Right renal pelvis (tissue), 4 donors: ENCODE measurements around the gene DEPDC7. TPM values are rescaled to one million over a fixed set of nuclear protein-coding genes. Genes with fewer than 3 reads are reported as not detected.
"Not testable (repeated sequence)": the region's sequence is repeated elsewhere in the genome, so short reads cannot be mapped to it uniquely, and the experiment has no call there.

Source experiments
- DNase-seq, 4 donors: peaks; one replicate each; pipeline ENCODE4 v3.0.0-alpha.2; 2013; ENCODE audit warnings: low read depth in 4 of 4, low spot score in 3 of 4, missing footprints in 1 of 4
- polyA plus RNA-seq, 4 donors: library from polyadenylated mRNA; unstranded; fragments of 120-200 nt; gene quantifications; one replicate each; pipeline ENCODE4 v1.2.1, GENCODE V29; 2013; ENCODE audit not compliant: insufficient read length in 4 of 4

Gene DEPDC7
- polyA plus RNA-seq: 1 to 10 TPM; 5.4 to 8.4 (median 6.5) TPM

GRCh38 chr11:33015621-33016551 lies at the start of gene DEPDC7:
Gene DEPDC7, plus strand, starts transcription at chr11:33015878. Its CDS starts 78 bp downstream, at chr11:33015956.
- DNase-seq: peak; percentile 73 to 83 (median 78)

GRCh38 chr11:32968541-32968940 lies 47.1 kb upstream of the DEPDC7 start:
- no peak for DNase-seq

DNA sequence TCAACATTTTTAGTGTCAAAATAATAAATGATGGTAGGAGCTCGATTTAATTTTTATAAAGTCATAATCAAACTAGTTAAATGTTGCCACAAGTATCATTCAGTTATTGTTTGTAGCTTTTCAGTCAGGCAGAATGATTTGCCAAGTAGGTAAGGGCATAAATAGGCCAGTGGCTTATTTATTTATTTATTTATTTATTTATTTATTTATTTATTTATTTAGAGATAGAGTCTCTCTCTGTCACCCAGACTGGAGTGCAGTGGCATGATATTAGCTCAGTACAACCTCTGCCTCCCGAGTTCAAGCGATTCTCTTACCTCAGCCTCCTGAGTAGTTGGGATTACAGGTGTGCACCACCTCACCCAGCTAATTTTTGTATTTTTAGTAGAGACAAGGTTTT lies 43.4 kb upstream of the DEPDC7 start:
- not testable (repeated sequence) for DNase-seq

DNA sequence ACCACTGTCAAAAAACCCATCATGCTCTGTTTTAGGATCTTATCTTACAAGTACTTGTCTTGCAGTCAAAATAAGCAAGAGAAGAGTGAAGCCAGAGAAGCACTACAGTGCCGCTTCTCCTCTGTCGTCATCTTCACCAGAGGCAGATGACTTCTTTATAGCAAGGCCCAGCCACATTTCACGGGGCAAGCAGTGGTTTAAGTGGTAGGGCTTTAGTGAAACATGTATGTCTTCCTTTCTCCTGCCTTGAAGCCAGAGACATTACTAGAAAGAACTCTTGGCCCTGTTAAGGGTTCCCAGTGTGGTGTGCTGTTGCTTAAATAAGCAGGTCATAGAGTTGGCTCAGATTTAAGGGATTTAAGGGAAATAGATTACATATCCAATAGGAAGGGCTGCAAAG lies 42.9 kb upstream of the DEPDC7 start:
- no peak for DNase-seq

GRCh38 chr11:32982626-32983025 lies 33.1 kb upstream of the DEPDC7 start:
- no peak for DNase-seq

GRCh38 chr11:32983506-32983905 lies 32.2 kb upstream of the DEPDC7 start:
- no peak for DNase-seq

- DNase-seq: no peak
Observed at GRCh38 chr11:32985600-32985999, 30.1 kb upstream of the DEPDC7 start.

GRCh38 chr11:32987851-32988250 lies 27.8 kb upstream of the DEPDC7 start:
- DNase-seq: no peak

GRCh38 chr11:32990481-32990880 lies 25.2 kb upstream of the DEPDC7 start:
- no peak for DNase-seq

DNA sequence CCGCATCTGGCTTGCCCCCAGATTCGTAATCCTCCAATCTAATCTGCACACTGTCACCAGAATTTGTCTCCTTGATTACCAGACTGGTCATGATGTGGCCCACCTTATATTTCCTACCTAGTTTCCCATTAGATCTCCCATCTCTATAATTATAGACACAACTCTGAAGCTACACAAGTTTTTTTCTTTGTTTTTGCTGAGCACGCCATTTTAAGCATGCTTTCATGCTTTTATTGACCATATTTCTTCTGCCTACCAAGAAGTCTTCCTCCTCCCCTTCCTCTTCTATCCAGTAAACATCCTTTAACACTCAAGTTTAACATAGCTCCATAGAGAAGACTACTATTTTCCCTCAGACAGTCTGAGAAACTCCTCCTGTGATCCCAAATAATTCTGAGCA lies 24.3 kb upstream of the DEPDC7 start:
- DNase-seq: no peak

DNA sequence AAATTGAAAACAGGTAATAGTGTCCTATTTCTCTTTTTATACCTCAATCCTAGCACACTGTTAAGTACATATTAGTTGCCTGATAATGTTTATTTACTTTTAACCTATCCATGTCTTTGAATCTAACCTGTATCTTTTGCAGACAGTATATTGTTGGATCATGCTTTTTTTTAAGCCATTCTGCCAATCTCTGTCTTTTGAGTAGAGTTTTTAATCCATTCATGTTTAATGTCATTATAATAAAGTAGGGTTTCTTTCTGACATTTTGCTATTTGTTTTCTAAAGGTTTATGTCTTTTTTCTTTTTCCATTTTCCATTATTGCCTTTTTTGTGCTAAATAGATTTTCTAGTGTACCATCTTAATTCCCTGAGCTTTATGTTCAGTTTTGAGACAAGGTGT lies 23.8 kb upstream of the DEPDC7 start:
- DNase-seq: no peak

DNA sequence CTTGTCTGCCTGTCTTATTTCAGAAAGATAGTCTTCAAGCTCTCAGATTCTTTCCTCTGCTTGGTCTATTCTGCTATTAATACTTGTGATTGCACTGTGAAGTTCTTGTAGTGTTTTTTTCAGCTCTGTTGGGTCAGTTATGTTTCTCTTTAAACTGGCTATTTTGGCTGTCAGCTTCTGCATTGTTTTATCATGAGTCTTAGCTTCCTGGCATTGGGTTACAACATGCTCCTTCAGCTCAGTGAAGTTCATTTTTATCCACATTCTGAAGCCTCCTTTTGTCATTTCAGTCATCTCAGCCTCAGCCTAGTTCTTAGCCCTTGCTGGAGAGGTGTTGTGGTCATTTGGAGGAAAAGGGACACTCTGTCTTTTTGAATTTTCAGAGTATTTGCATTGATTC lies 15.5 kb upstream of the DEPDC7 start:
- no peak for DNase-seq

DNA sequence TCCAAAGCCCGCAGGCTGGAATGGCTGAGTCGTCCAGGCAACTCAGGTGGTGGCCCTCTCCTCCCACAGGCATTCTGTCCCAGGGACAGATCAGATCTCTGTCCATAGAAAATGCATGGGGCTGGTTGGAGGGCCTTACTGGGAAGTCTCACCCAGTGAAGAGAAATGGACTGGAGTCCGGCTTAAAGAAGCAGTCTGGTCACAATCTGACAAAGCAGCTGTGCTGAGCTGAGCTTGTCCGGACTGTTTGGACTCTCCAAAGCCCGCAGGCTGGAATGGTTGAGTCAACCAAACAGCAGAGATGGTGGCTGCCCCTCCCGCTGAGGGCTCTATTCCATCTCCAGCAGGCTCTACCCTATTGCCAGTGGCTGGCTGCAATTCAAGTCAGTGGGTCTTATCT lies 14.4 kb upstream of the DEPDC7 start:
- DNase-seq: no peak

DNA sequence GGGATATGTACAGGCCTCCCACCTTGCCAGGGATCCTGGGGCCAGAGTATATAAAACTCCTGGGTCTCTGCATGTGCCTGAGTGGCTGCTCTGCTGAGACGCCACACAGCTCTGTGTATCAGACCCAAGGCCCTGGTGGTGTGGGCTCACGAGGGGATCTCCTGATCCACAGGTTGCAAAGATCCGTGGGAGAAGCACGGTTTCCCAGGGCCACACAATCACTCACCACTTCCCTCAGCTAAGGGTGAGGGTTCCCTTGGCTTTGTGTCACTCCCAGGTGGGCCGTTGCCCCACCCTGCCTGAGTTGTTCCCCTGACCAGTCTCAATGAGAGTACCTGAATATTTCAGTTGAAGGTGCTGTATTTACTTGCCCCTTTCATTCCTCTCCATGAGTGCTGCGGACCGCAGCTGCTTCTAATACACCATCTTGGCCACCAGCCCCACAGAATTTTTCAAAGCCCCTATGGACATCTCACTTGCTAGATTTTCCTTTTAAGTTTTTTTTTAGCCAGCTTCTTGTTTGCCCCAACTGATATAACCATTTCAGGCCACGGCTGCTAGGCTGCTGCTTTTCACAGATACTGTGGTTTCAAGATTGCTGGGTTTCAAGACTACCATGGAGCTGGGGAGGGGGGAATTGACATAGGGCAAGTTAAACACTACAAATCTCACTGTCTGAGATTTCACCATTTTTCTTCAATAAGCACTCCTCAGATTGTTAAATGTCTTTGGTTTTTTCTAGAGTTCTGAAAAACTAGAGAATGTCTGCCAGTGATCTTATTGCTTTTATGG lies 13.7 kb upstream of the DEPDC7 start:
- DNase-seq: no peak

DNA sequence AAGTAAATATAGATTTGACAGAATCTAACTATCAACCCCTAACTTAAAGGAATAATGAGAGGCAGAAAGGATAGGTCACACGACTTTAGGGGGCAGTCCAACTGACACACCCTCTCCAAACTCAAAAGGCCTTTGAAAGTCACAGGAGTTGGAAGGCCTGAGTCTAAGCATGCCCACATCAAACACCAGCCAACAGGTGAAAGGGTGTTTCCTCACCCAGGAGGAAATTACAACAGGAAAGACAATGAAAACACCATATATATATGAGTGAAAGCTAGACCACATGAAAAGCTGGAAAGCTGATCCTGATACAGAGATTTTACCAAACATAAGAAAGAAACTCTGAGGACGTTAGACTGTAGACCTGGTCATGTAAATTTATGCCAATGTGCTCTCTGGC lies 10.5 kb upstream of the DEPDC7 start:
- DNase-seq: no peak

- no peak for DNase-seq
Observed at GRCh38 chr11:33006010-33006409, 9.7 kb upstream of the DEPDC7 start.

DNA sequence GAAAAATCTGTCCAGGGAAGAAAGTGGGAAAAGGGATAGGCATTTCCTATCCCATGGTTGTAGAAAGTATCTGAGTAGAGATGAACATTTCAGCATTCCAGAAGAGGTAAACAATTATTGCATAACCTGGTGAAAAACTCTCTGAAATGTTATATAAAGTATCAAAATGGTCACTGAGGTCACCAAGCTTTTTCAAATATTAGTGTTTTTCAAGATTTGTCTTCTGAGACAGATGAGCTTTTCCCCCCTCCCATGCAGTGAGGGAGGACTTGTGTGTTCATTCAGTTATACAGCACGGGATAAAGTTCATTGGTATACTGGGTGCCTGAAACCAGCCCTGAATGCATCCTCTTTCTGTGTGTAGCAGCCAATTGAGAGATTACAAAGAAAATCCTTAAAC lies 1.9 kb upstream of the DEPDC7 start:
- no peak for DNase-seq

DNA sequence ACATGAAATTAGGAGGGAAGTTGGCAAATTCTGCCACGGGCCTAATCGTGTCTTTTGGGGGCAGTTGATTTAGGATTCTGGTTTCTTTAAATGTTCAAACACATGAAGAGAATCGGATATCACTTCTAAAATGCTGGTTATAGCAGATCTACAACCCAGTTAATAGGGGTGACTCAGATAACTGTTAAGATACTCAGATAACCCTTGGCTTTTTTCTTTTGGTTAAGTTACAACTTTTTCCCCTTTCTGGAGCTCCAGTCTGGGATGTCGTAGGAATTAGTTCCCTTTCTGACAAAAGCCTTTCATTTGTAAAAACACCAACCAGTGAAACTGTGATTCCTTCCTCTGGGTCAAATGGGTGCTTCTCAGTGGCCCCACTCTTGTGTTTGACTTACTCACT lies 976 bp downstream of the DEPDC7 start:
- DNase-seq: no peak

DNA sequence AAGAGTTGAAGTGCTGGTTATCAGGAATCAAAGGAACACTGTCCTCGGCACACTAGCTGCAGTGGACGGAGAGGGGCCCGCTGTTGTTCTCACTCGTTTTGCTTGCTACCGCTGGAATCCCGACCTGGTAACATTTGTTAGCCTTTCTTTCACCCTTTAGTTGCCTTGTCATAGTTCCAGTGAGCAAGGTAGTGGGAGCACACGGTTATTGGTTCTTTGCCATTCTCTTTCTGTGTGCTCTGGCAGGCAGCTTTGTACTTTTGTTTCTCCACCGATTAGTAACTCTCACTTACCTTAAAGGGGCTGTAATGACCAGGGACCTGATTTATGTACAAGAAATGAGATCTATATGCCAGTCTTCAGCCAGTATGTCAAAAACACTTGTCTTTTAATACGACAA lies 1.8 kb downstream of the DEPDC7 start:
- DNase-seq: no peak

GRCh38 chr11:33017965-33018364 lies 2.3 kb downstream of the DEPDC7 start:
- no peak for DNase-seq

- no peak for DNase-seq
Observed at GRCh38 chr11:33018840-33019239, 3.2 kb downstream of the DEPDC7 start.

- DNase-seq: no peak
Observed at GRCh38 chr11:33021501-33021900, 5.8 kb downstream of the DEPDC7 start.
